Stimulated activated naive CD8-positive, alpha-beta T cell treated with anti-CD3 and anti-CD28 coated beads, Interleukin-15, Interleukin-2, amounts not matched to agents 100 U/mL and 50 U/mL, for 24 hours (primary cell): ENCODE results near the gene RNF17.
A peak's percentile ranks its signal among the peaks of the same experiment; 100 is the strongest.
"Not testable (repeated sequence)": the region's sequence is repeated elsewhere in the genome, so short reads cannot be mapped to it uniquely, and the experiment has no call there.

Experiments used
- ATAC-seq: fragments of 150-1000 bp; cut with Tn5 transposase; one replicate; pipeline ENCODE4 v1.10.0; 2021
- DNase-seq: peaks from one replicate; pipeline ENCODE4 v3.0.0; 2021

The RNF17 gene

GRCh38 chr13:24745861-24746617 is 17.9 kb upstream of the RNF17 start:
- ATAC-seq, result no peak
- DNase-seq, result no peak

GRCh38 chr13:24746618-24747247 is 17.2 kb upstream of the RNF17 start:
- DNase-seq, result peak; percentile 27
- ATAC-seq, result no peak

GRCh38 chr13:24747248-24748060 is 16.5 kb upstream of the RNF17 start:
- DNase-seq, result peak; percentile 42
- ATAC-seq, result peak; percentile 41

GRCh38 chr13:24748061-24748400 is 15.9 kb upstream of the RNF17 start:
- DNase-seq, result no peak
- no peak for ATAC-seq

- DNase-seq (no peak), ATAC-seq (no peak)
These were observed 4.8 kb upstream of the RNF17 start for GRCh38 chr13:24759197-24759596.

GRCh38 chr13:24764276-24764630 is 284 bp downstream of the RNF17 start:
- ATAC-seq (no peak), DNase-seq (no peak)

- DNase-seq, result no peak
- ATAC-seq, result no peak
These were observed 13.2 kb downstream of the RNF17 start for GRCh38 chr13:24777171-24777570.

- DNase-seq (no peak), ATAC-seq (no peak)
These were observed 20.4 kb downstream of the RNF17 start for GRCh38 chr13:24784319-24784718.

- DNase-seq (no peak), ATAC-seq (no peak)
These were observed 24.6 kb downstream of the RNF17 start for GRCh38 chr13:24788538-24788937.

GRCh38 chr13:24802074-24802473 is 38.1 kb downstream of the RNF17 start:
- ATAC-seq, result no peak
- no peak for DNase-seq

- ATAC-seq (no peak), DNase-seq (no peak)
These were observed 57.2 kb downstream of the RNF17 start for GRCh38 chr13:24821207-24821606.

- no peak for DNase-seq
- no peak for ATAC-seq
These were observed 58.7 kb downstream of the RNF17 start for GRCh38 chr13:24822640-24823039.

GRCh38 chr13:24823122-24823710 is 59.2 kb downstream of the RNF17 start:
- ATAC-seq, result not testable (repeated sequence)

GRCh38 chr13:24827799-24828198 is 63.8 kb downstream of the RNF17 start:
- no peak for ATAC-seq
- no peak for DNase-seq

More at GRCh38 chr13:24823122-24823710, 59.2 kb downstream of the RNF17 start:
- DNase-seq, result not testable (repeated sequence)

GRCh38 chr13:24834902-24835510 is 71.0 kb downstream of the RNF17 start:
- DNase-seq (no peak), ATAC-seq (no peak)

GRCh38 chr13:24837528-24837927 is 73.6 kb downstream of the RNF17 start:
- ATAC-seq, DNase-seq: not testable (repeated sequence)

GRCh38 chr13:24842549-24843274 is 78.7 kb downstream of the RNF17 start:
- no peak for DNase-seq
- no peak for ATAC-seq

- DNase-seq, result no peak
These were observed 87.6 kb downstream of the RNF17 start for GRCh38 chr13:24851546-24851945.

GRCh38 chr13:24854311-24854710 is 90.3 kb downstream of the RNF17 start:
- DNase-seq (no peak), ATAC-seq (no peak)

More at GRCh38 chr13:24851546-24851945, 87.6 kb downstream of the RNF17 start:
- ATAC-seq, result no peak

- DNase-seq (no peak), ATAC-seq (no peak)
These were observed 95.0 kb downstream of the RNF17 start for GRCh38 chr13:24858953-24859352.

- ATAC-seq, result no peak
These were observed 96.8 kb downstream of the RNF17 start for GRCh38 chr13:24860770-24861169.

More at GRCh38 chr13:24860770-24861169, 96.8 kb downstream of the RNF17 start:
- no peak for DNase-seq
